ENCODE data around the gene DNAL4.

DNA sequence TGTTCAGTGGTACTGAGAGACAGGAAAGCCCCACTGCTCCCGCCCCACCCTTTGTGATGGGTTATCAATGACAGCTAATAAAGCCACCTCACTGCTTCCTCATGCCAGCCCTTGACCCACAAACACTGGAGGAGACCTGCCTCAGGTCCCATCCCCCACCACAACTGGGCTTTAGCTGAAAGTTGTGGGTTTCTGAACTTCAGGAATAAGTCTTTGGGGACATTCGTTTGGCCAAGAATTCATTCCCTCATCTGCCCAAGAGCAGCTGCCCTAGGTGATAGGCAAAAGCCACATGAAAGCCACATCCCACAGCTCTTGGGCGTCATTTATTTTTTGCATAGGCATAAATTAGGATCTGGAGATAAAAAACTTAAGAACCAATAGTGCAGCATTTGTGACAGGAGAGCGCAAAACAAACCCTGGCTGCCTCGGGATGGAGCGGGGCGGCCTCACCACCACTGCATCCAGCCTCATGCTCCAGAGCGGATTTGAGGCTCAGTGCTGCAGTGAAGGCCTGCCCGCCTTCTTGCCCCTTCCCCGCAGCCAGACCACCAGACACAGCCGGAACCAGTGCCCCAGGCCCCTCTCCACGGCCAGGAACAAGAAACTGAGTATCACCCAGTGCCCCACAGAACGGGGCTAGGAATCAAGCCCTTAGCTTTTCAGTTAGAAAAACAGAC is 59.4 kb downstream of the DNAL4 start:
- TF ChIP-seq, protein P1, sequence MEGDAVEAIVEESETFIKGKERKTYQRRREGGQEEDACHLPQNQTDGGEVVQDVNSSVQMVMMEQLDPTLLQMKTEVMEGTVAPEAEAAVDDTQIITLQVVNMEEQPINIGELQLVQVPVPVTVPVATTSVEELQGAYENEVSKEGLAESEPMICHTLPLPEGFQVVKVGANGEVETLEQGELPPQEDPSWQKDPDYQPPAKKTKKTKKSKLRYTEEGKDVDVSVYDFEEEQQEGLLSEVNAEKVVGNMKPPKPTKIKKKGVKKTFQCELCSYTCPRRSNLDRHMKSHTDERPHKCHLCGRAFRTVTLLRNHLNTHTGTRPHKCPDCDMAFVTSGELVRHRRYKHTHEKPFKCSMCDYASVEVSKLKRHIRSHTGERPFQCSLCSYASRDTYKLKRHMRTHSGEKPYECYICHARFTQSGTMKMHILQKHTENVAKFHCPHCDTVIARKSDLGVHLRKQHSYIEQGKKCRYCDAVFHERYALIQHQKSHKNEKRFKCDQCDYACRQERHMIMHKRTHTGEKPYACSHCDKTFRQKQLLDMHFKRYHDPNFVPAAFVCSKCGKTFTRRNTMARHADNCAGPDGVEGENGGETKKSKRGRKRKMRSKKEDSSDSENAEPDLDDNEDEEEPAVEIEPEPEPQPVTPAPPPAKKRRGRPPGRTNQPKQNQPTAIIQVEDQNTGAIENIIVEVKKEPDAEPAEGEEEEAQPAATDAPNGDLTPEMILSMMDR (IDR thresholded peaks at IDR 0.05; ENCODE audit: extremely low read depth in 1 of 2, insufficient read depth in 1 of 2, low read depth in 1 of 2, low read length in 2 of 2), result no peak
- TF ChIP-seq EZH2 (IDR thresholded peaks at IDR 0.05; ENCODE audit: borderline replicate concordance, low read depth, low read length, severe bottlenecking) (no peak), POLR2A (IDR thresholded peaks at IDR 0.05; ENCODE audit: low read depth, low read length) (no peak)
